ENCODE results near the gene ROBO1. TPM values are rescaled to one million over a fixed set of nuclear protein-coding genes. Genes with fewer than 3 reads are reported as not detected.

ROBO1 gene
- total RNA-seq, 1 donor from 2014 or later: 43.7 TPM

DNA sequence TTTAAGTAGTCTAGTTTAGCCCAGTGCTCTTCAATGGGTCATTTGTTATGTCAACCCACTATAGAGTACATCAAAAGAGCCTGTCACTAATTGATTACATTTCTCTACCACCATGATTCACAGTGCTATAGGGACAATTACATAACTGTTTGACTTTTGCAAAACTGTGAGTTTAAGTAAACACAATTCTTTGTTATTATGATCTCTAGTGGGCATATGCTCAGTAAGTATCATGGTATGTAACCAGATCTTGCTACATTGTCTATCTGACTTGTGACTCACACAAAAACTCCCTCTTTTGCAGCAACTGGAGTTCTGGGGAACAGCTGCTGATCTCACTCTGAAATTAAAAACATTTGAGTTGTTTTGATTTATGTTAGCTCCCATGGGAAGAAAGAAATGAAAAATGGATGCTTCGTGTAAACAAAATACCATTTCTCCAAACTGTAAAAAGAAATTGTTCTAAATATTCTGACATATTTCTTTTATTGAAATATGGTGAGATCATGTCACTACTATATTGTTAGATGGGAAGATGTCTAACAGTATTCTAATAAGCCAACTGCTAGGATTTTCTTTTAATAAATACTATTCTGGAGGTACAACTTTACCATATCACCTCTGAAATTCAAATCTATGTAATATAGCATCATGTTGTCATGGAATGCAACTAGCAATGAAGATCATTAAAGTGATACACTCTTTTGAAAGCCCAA, 470.4 kb downstream of the ROBO1 start:
- H3K36me3 Mint-ChIP-seq (ENCODE audit: low read depth): peaks cover 3% of the 10 kb centered on the region
- H3K27ac Mint-ChIP-seq (ENCODE audit: unreplicated experiment): peak overlapping the region; percentile 57
- peaks cover 15% of the 10 kb centered on the region for H3K9me3 Mint-ChIP-seq (ENCODE audit: low read depth)
- H3K27me3 Mint-ChIP-seq (ENCODE audit: low read depth): no peaks in the 10 kb centered on the region
- no peak for DNase-seq (ENCODE audit: low spot score)
- H3K4me3 Mint-ChIP-seq (ENCODE audit: unreplicated experiment): no peak overlapping the region
- TF ChIP-seq, protein P1, sequence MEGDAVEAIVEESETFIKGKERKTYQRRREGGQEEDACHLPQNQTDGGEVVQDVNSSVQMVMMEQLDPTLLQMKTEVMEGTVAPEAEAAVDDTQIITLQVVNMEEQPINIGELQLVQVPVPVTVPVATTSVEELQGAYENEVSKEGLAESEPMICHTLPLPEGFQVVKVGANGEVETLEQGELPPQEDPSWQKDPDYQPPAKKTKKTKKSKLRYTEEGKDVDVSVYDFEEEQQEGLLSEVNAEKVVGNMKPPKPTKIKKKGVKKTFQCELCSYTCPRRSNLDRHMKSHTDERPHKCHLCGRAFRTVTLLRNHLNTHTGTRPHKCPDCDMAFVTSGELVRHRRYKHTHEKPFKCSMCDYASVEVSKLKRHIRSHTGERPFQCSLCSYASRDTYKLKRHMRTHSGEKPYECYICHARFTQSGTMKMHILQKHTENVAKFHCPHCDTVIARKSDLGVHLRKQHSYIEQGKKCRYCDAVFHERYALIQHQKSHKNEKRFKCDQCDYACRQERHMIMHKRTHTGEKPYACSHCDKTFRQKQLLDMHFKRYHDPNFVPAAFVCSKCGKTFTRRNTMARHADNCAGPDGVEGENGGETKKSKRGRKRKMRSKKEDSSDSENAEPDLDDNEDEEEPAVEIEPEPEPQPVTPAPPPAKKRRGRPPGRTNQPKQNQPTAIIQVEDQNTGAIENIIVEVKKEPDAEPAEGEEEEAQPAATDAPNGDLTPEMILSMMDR (IDR thresholded peaks at IDR 0.05): no peak
- peaks cover 9% of the 10 kb centered on the region for H3K4me1 Mint-ChIP-seq (ENCODE audit: low read depth)

DNA sequence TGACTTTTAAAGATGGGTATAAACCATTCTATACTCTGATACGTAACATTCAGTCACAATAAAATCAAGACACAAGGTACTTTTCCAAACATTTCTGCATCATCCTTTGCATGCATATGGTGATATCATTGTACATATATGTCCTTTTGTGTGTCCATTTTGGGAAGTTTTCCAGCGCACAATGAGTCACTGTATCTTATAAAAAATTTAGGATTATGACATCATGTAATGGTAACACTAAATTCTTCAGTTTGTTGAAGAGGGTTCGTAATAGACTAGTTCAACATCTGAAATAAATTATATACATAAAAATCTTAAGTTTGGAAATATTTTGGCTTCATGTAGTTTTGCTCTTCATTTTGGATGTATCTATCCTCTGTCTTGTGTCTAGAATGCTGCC, 480.9 kb downstream of the ROBO1 start:
- Mint-ChIP-seq H3K27me3 (ENCODE audit: low read depth) (no peaks in the 10 kb centered on the region), H3K9me3 (ENCODE audit: low read depth) (no peaks in the 10 kb centered on the region), H3K4me3 (ENCODE audit: unreplicated experiment) (no peak overlapping the region), H3K36me3 (ENCODE audit: low read depth) (no peaks in the 10 kb centered on the region), H3K27ac (ENCODE audit: unreplicated experiment) (no peak overlapping the region), H3K4me1 (ENCODE audit: low read depth) (no peaks in the 10 kb centered on the region)
- TF ChIP-seq, protein P1 (IDR thresholded peaks at IDR 0.05): no peak
- DNase-seq (ENCODE audit: low spot score): no peak

DNA sequence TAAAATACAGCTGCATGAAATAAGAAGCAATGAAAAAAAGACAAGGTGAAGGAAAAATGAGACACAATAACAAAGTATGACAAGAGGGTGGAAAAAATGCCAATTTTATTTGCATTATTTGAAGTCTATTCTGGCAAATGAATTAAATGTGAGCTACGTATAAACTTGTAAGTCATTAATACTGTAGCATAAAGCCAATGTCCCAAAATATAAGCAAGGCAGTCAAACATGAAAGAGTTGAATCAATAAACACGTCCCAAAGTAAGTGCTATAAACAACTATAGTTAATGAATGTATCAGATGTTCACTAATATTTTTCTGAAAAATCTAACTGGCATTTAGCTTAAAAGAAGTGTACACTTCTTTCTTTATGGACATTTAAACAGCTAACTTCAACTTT, 481.9 kb downstream of the ROBO1 start:
- TF ChIP-seq, protein P1 (IDR thresholded peaks at IDR 0.05): no peak
- no peaks in the 10 kb centered on the region for H3K27me3 Mint-ChIP-seq (ENCODE audit: low read depth)
- H3K9me3 Mint-ChIP-seq (ENCODE audit: low read depth): no peaks in the 10 kb centered on the region
- H3K27ac Mint-ChIP-seq (ENCODE audit: unreplicated experiment): no peak overlapping the region
- H3K36me3 Mint-ChIP-seq (ENCODE audit: low read depth): no peaks in the 10 kb centered on the region
- H3K4me1 Mint-ChIP-seq (ENCODE audit: low read depth): no peaks in the 10 kb centered on the region
- no peak for DNase-seq (ENCODE audit: low spot score)
- H3K4me3 Mint-ChIP-seq (ENCODE audit: unreplicated experiment): no peak overlapping the region

DNA sequence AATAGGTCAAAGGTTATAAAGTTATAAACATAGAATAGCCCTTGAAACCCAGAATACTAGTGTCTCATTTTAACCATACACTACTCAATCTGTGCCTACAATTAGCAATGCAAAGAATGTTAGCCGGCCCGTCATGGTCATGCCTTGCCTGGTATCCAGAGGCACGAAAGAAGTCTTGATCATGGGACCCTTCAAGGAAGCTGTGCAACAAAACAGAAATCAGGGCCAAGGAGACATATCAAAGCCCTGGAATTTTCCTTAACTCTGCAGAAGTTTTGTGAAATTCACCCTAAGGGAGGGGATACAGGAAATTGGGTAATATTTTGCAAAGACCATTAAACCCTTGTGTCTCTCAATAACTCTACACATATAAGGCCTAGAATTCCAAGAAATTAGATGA, 482.4 kb downstream of the ROBO1 start:
- Mint-ChIP-seq H3K36me3 (ENCODE audit: low read depth) (no peaks in the 10 kb centered on the region), H3K9me3 (ENCODE audit: low read depth) (no peaks in the 10 kb centered on the region), H3K4me3 (ENCODE audit: unreplicated experiment) (no peak overlapping the region), H3K4me1 (ENCODE audit: low read depth) (no peaks in the 10 kb centered on the region), H3K27me3 (ENCODE audit: low read depth) (no peaks in the 10 kb centered on the region), H3K27ac (ENCODE audit: unreplicated experiment) (no peak overlapping the region)
- no peak for DNase-seq (ENCODE audit: low spot score)
- TF ChIP-seq, protein P1 (IDR thresholded peaks at IDR 0.05): no peak

DNA sequence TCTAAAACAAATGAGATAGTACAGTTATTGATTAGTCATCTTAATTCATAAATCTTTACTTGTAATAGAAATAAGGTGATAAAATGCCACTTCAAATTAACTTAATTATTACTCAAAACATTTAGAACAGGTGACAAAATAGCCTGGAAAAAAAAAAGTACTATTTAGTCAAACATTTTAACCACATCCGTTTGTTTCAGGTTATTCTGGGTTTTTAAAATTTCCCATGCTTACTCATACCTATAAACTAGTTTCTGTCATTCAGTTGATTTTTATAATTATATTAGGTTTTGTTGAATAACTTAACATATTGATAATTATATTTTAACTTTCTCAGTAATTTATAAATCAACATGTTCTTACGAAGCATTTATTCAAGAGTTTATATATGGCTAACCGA, 483.0 kb downstream of the ROBO1 start:
- no peak for DNase-seq (ENCODE audit: low spot score)
- Mint-ChIP-seq H3K27ac (ENCODE audit: unreplicated experiment) (no peak overlapping the region), H3K27me3 (ENCODE audit: low read depth) (no peaks in the 10 kb centered on the region), H3K4me3 (ENCODE audit: unreplicated experiment) (no peak overlapping the region), H3K4me1 (ENCODE audit: low read depth) (no peaks in the 10 kb centered on the region), H3K9me3 (ENCODE audit: low read depth) (peaks cover 2% of the 10 kb centered on the region), H3K36me3 (ENCODE audit: low read depth) (no peaks in the 10 kb centered on the region)
- TF ChIP-seq, protein P1 (IDR thresholded peaks at IDR 0.05): no peak
